ENCODE measurements around the gene HIVEP1. TPM values are rescaled to one million over a fixed set of nuclear protein-coding genes. Genes with fewer than 3 reads are reported as not detected.

Gene HIVEP1
- total RNA-seq, 1 experiment from 2014 or later, result 24.3 TPM

GRCh38 chr6:11968241-11968806, 43.8 kb upstream of the HIVEP1 start:
- peaks cover 8% of the 10 kb centered on the region; the same call in 1 of the 2 replicates for H3K27me3 Mint-ChIP-seq (ENCODE audit: low read depth)
- no peak for TF ChIP-seq ZNF396 (CRISPR knock-in tag; IDR thresholded peaks at IDR 0.05; ENCODE audit: borderline replicate concordance)
- TF ChIP-seq MLX (CRISPR knock-in tag; IDR thresholded peaks at IDR 0.05), result no peak
- no peak for TF ChIP-seq ZNF281 (CRISPR knock-in tag; IDR thresholded peaks at IDR 0.05)
- TF ChIP-seq ZNF532 (CRISPR knock-in tag; IDR thresholded peaks at IDR 0.05; ENCODE audit: borderline replicate concordance), result no peak
- no peak for TF ChIP-seq HMGXB4 (CRISPR knock-in tag; IDR thresholded peaks at IDR 0.05)
- no peak for TF ChIP-seq ZNF263 (CRISPR knock-in tag; IDR thresholded peaks at IDR 0.05; ENCODE audit: low read depth)
- H3K36me3 Mint-ChIP-seq, result 0 out of 2 replicates have a peak, but pooled peaks cover 3% of the 10 kb centered on the region
- DNase-seq (ENCODE audit: low spot score) (no peak), ATAC-seq (no peak)
- POLR2A ChIA-PET, result no interaction called here
- H3K4me1 Mint-ChIP-seq, result peaks cover 28% of the 10 kb centered on the region
- H3K27ac Mint-ChIP-seq, result no peak overlapping the region
- no peak overlapping the region for H3K4me3 Mint-ChIP-seq
- CTCF ChIA-PET, result no interaction called here
- peaks cover 19% of the 10 kb centered on the region for H3K9me3 Mint-ChIP-seq

GRCh38 chr6:11969092-11969491, 43.0 kb upstream of the HIVEP1 start:
- no peak for DNase-seq (ENCODE audit: low spot score)
- 0 out of 2 replicates have a peak, but pooled peaks cover 3% of the 10 kb centered on the region for H3K36me3 Mint-ChIP-seq
- ChIA-PET POLR2A (interaction anchor here (0.6 kb wide), 1 partner anchor 61 kb away, joined by 3 read pairs; no protein-coding TSS in a partner anchor), CTCF (no interaction called here)
- H3K27ac Mint-ChIP-seq, result no peak overlapping the region
- H3K27me3 Mint-ChIP-seq (ENCODE audit: low read depth), result peaks cover 8% of the 10 kb centered on the region; the same call in 1 of the 2 replicates
- peaks cover 19% of the 10 kb centered on the region for H3K9me3 Mint-ChIP-seq
- peaks cover 34% of the 10 kb centered on the region for H3K4me1 Mint-ChIP-seq
- no peak overlapping the region for H3K4me3 Mint-ChIP-seq
- ATAC-seq, result no peak
- TF ChIP-seq ATF3 (CRISPR knock-in tag; conservative IDR thresholded peaks at IDR 0.05) (no peak), FOXP1 (CRISPR knock-in tag; IDR thresholded peaks at IDR 0.05; ENCODE audit: borderline replicate concordance) (no peak), ZBTB43 (CRISPR knock-in tag; IDR thresholded peaks at IDR 0.05) (no peak), HMGXB4 (CRISPR knock-in tag; IDR thresholded peaks at IDR 0.05) (no peak), EMX1 (CRISPR knock-in tag; IDR thresholded peaks at IDR 0.05) (no peak), FOXK1 (CRISPR knock-in tag; IDR thresholded peaks at IDR 0.05) (no peak), ZNF317 (CRISPR knock-in tag; IDR thresholded peaks at IDR 0.05; ENCODE audit: borderline replicate concordance, low read depth) (no peak), MYBL2 (CRISPR knock-in tag; IDR thresholded peaks at IDR 0.05) (no peak), MXD4 (CRISPR knock-in tag; IDR thresholded peaks at IDR 0.05; ENCODE audit: borderline replicate concordance) (no peak), SOX15 (CRISPR knock-in tag; IDR thresholded peaks at IDR 0.05) (no peak), AR (CRISPR knock-in tag; IDR thresholded peaks at IDR 0.05) (no peak)

All from WTC11 (cell line).